HepG2 (cell line): ENCODE data around the gene HSD17B11. TPM values are rescaled to one million over a fixed set of nuclear protein-coding genes. Genes with fewer than 3 reads are reported as not detected.

ENCODE experiments used
- CBX5 ChIP-seq: sonication (generic); formaldehyde crosslinking; IDR thresholded peaks from 2 replicates; pipeline ENCODE4 v1.4.0; 2020; ENCODE audit warnings: missing genetic modification reagents, borderline replicate concordance
- EZH2 ChIP-seq: conservative IDR thresholded peaks from 2 replicates; pipeline ENCODE4 v1.6.1; 2012; ENCODE audit warnings: mild to moderate bottlenecking, low read depth, low read length, moderate library complexity
- GLI4 ChIP-seq: sonication (generic); formaldehyde crosslinking; IDR thresholded peaks from 2 replicates; pipeline ENCODE4 v1.5.1; 2020; ENCODE audit warnings: missing genetic modification reagents, mild to moderate bottlenecking, moderate library complexity, borderline replicate concordance
- KAT8 ChIP-seq: IDR thresholded peaks from 2 replicates; pipeline ENCODE4 v1.6.1; 2016; ENCODE audit warnings: missing genetic modification reagents, missing compliant biosample characterization
- SP5 ChIP-seq: IDR thresholded peaks from 2 replicates; pipeline ENCODE4 v1.6.1; 2016; ENCODE audit warnings: low read depth, borderline replicate concordance
- TBL1XR1 ChIP-seq: fragments of 150-350 bp; IDR thresholded peaks from 2 replicates; pipeline ENCODE4 v1.6.1; 2014; ENCODE audit warnings: borderline replicate concordance, low read length; ENCODE audit not compliant: partially characterized antibody
- ZBTB39 ChIP-seq: sonication (generic); formaldehyde crosslinking; IDR thresholded peaks from 2 replicates; pipeline ENCODE4 v1.5.0; 2020; ENCODE audit warnings: missing genetic modification reagents
- ZFP37 ChIP-seq: sonication (generic); formaldehyde crosslinking; IDR thresholded peaks from 2 replicates; pipeline ENCODE4 v1.4.0; 2020; ENCODE audit warnings: missing genetic modification reagents, borderline replicate concordance
- ZNF274 ChIP-seq: sonication (generic); formaldehyde crosslinking; IDR thresholded peaks from 2 replicates; pipeline ENCODE4 v1.5.1; 2020; ENCODE audit warnings: mild to moderate bottlenecking, missing genetic modification reagents
- ZNF335 ChIP-seq: sonication (generic); formaldehyde crosslinking; IDR thresholded peaks from 2 replicates; pipeline ENCODE4 v1.4.0; 2020; ENCODE audit warnings: missing genetic modification reagents
- ZNF629 ChIP-seq: sonication (generic); formaldehyde crosslinking; conservative IDR thresholded peaks from 2 replicates; pipeline ENCODE4 v1.5.0; 2020; ENCODE audit warnings: missing genetic modification reagents
- ZNF746 ChIP-seq: sonication (generic); formaldehyde crosslinking; IDR thresholded peaks from 2 replicates; pipeline ENCODE4 v1.8.0; 2022; ENCODE audit warnings: mild to moderate bottlenecking, missing genetic modification reagents
- ZNF878 ChIP-seq: sonication (generic); formaldehyde crosslinking; IDR thresholded peaks from 2 replicates; pipeline ENCODE4 v1.8.1; 2023; ENCODE audit warnings: mild to moderate bottlenecking, missing genetic modification reagents, moderate library complexity
- ZXDC ChIP-seq: sonication (generic); formaldehyde crosslinking; IDR thresholded peaks from 2 replicates; pipeline ENCODE4 v1.5.0; 2020; ENCODE audit warnings: mild to moderate bottlenecking, missing genetic modification reagents
- polyA plus RNA-seq, 8 experiments: library from polyadenylated mRNA; depleted of rRNA in 3 of 8; stranded (reverse) in 7 of 8; unstranded in 1 of 8; fragments of >200 nt; fragmentation: Illumina TruSeq in 4 of 8; extraction: Trizol in 4 of 8; gene quantifications; 2 replicates each; pipeline versions ENCODE4 v1.2.1 to v1.2.3, GENCODE V29; 2011 to 2016; ENCODE audit warnings: low read depth in 4 of 8, missing spikeins in 1 of 8, mixed read lengths in 1 of 8; ENCODE audit not compliant: insufficient read depth in 1 of 8
- total RNA-seq, 5 experiments: library from RNA; depleted of rRNA; stranded (reverse); fragments of >200 nt; fragmentation: Illumina TruSeq; extraction: Trizol; gene quantifications; 2 replicates each; pipeline ENCODE4 v1.2.3, GENCODE V29; 2016; ENCODE audit warnings: low read depth in 1 of 5
- TF ChIP-seq, protein P1 (sequence below): sonication (generic); formaldehyde crosslinking; IDR thresholded peaks from 2 replicates; pipeline ENCODE4 v1.4.0; 2020; ENCODE audit warnings: missing genetic modification reagents
- TF ChIP-seq, protein P2 (sequence below): sonication (generic); formaldehyde crosslinking; IDR thresholded peaks from 2 replicates; pipeline ENCODE4 v1.5.1; 2020; ENCODE audit warnings: missing genetic modification reagents, mild to moderate bottlenecking, borderline replicate concordance
- TF ChIP-seq, protein P3 (sequence below): sonication (generic); formaldehyde crosslinking; IDR thresholded peaks from 2 replicates; pipeline ENCODE4 v1.4.0; 2020; ENCODE audit warnings: missing genetic modification reagents

Gene HSD17B11
- total and polyA plus RNA-seq, 2 of the 13 experiments (the other 11 are each of a cell fraction or from before 2014, with no cell fraction given), result 121 to 158 TPM

GRCh38 chr4:87422104-87423052, 31.4 kb upstream of the HSD17B11 start, which contains the start of gene NUDT9 (continued):
- TF ChIP-seq KAT8 (peak; percentile 96), SP5 (no peak), ZFP37 (CRISPR knock-in tag) (peak; percentile 29; the same call in 1 of the 2 replicates), ZNF746 (CRISPR knock-in tag) (peak; percentile 38; the same call in 1 of the 2 replicates), EZH2 (no peak), ZNF274 (CRISPR knock-in tag) (peak; percentile 90; the same call in 1 of the 2 replicates), CBX5 (0 out of 2 replicates have a peak, but pooled peaks have one; percentile 21), ZNF878 (peak; percentile 67; the same call in 1 of the 2 replicates), ZNF629 (CRISPR knock-in tag) (0 out of 2 replicates have a peak, but pooled peaks have one; percentile 60), ZXDC (peak; percentile 88), TBL1XR1 (no peak), GLI4 (peak; percentile 95; the same call in 1 of the 2 replicates), ZBTB39 (peak; percentile 92), ZNF335 (no peak)
- TF ChIP-seq, protein P1, sequence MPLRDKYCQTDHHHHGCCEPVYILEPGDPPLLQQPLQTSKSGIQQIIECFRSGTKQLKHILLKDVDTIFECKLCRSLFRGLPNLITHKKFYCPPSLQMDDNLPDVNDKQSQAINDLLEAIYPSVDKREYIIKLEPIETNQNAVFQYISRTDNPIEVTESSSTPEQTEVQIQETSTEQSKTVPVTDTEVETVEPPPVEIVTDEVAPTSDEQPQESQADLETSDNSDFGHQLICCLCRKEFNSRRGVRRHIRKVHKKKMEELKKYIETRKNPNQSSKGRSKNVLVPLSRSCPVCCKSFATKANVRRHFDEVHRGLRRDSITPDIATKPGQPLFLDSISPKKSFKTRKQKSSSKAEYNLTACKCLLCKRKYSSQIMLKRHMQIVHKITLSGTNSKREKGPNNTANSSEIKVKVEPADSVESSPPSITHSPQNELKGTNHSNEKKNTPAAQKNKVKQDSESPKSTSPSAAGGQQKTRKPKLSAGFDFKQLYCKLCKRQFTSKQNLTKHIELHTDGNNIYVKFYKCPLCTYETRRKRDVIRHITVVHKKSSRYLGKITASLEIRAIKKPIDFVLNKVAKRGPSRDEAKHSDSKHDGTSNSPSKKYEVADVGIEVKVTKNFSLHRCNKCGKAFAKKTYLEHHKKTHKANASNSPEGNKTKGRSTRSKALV (CRISPR knock-in tag), result no peak
- TF ChIP-seq, protein P2, sequence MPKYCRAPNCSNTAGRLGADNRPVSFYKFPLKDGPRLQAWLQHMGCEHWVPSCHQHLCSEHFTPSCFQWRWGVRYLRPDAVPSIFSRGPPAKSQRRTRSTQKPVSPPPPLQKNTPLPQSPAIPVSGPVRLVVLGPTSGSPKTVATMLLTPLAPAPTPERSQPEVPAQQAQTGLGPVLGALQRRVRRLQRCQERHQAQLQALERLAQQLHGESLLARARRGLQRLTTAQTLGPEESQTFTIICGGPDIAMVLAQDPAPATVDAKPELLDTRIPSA (CRISPR knock-in tag), result peak; percentile 56; the same call in 1 of the 2 replicates
- TF ChIP-seq, protein P3, sequence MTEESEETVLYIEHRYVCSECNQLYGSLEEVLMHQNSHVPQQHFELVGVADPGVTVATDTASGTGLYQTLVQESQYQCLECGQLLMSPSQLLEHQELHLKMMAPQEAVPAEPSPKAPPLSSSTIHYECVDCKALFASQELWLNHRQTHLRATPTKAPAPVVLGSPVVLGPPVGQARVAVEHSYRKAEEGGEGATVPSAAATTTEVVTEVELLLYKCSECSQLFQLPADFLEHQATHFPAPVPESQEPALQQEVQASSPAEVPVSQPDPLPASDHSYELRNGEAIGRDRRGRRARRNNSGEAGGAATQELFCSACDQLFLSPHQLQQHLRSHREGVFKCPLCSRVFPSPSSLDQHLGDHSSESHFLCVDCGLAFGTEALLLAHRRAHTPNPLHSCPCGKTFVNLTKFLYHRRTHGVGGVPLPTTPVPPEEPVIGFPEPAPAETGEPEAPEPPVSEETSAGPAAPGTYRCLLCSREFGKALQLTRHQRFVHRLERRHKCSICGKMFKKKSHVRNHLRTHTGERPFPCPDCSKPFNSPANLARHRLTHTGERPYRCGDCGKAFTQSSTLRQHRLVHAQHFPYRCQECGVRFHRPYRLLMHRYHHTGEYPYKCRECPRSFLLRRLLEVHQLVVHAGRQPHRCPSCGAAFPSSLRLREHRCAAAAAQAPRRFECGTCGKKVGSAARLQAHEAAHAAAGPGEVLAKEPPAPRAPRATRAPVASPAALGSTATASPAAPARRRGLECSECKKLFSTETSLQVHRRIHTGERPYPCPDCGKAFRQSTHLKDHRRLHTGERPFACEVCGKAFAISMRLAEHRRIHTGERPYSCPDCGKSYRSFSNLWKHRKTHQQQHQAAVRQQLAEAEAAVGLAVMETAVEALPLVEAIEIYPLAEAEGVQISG (CRISPR knock-in tag), result peak; percentile 89
